Neural cell (in vitro differentiated cells): Measurements from ENCODE around the gene ZNF497.
"Not testable (repeated sequence)": the region's sequence is repeated elsewhere in the genome, so short reads cannot be mapped to it uniquely, and the experiment has no call there.

Source experiments
- EP300 ChIP-seq: fragments of 450-650 bp; conservative IDR thresholded peaks from 2 replicates; pipeline ENCODE4 v1.6.1; 2014; ENCODE audit warnings: antibody characterized with exemption, mild to moderate bottlenecking, moderate library complexity; ENCODE audit not compliant: poor library complexity, severe bottlenecking
- EZH2 ChIP-seq: fragments of 200-600, 300-800 bp; shearing (Covaris generic), sonication (generic); IDR thresholded peaks from 2 replicates; pipeline ENCODE4 v1.6.1; 2014; ENCODE audit warnings: antibody characterized with exemption, low read length, borderline replicate concordance, mild to moderate bottlenecking; ENCODE audit not compliant: insufficient read depth, poor library complexity, severe bottlenecking
- TAF1 ChIP-seq: IDR thresholded peaks from 2 replicates; pipeline ENCODE4 v1.6.1; 2012; ENCODE audit warnings: low read depth
- TF ChIP-seq, protein P1 (sequence below): fragments of 450-650 bp; IDR thresholded peaks from 2 replicates; pipeline ENCODE4 v1.5.1; 2014; ENCODE audit warnings: antibody characterized with exemption, mild to moderate bottlenecking, moderate library complexity; ENCODE audit not compliant: poor library complexity, severe bottlenecking

DNA sequence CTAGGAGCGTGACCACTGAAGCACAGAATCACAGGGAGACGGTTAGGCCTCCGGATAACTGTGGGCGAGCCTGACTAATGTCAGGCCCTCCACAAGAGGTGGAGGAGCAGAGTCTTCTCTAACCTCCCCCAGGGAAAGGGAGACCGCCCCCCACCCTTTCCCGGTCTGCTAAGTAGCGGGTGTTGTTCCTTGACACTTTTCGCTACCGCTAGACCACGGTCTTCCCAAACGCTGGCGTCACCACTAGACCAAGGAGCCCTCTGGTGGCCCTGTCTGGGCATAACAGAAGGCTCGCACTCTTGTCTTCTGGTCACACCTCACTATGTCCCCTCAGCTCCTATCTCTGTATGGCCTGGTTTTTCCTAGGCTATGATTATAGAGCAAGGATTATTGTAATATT lies 51.9 kb downstream of the ZNF497 start:
- TF ChIP-seq, protein P1, sequence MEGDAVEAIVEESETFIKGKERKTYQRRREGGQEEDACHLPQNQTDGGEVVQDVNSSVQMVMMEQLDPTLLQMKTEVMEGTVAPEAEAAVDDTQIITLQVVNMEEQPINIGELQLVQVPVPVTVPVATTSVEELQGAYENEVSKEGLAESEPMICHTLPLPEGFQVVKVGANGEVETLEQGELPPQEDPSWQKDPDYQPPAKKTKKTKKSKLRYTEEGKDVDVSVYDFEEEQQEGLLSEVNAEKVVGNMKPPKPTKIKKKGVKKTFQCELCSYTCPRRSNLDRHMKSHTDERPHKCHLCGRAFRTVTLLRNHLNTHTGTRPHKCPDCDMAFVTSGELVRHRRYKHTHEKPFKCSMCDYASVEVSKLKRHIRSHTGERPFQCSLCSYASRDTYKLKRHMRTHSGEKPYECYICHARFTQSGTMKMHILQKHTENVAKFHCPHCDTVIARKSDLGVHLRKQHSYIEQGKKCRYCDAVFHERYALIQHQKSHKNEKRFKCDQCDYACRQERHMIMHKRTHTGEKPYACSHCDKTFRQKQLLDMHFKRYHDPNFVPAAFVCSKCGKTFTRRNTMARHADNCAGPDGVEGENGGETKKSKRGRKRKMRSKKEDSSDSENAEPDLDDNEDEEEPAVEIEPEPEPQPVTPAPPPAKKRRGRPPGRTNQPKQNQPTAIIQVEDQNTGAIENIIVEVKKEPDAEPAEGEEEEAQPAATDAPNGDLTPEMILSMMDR, result peak; percentile 40
- not testable (repeated sequence) for TF ChIP-seq EZH2, EP300, TAF1
